ENCODE measurements around the gene SRBD1. TPM values are rescaled to one million over a fixed set of nuclear protein-coding genes. Genes with fewer than 3 reads are reported as not detected.

Gene SRBD1
- total and polyA plus RNA-seq, 2 of the 8 experiments (the other 6 are each of a cell fraction or from before 2014, with no cell fraction given) = 4.6 to 20.0 TPM

DNA sequence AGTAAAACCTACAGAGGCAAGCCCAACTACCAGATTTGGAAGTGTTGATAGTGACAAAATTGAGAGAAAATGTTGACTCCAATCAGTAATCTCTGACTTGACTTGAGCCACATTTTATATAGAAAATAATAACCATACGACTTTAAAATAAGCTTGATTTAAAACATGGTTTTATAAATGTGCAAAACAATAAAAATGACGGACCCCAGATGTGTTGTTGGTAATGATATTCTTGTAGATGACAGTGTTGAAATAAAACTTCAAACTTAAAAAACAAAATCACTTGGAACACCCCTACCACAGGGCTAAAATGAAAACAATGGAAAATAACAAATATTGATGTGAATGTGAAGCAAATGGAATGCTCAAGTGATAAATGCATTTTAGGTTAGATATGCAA is 188.1 kb downstream of the SRBD1 start (continued):
- TF ChIP-seq E2F6 (IDR thresholded peaks at IDR 0.05) = no peak
- no peak for TF ChIP-seq RFX5 (IDR thresholded peaks at IDR 0.05; ENCODE audit: borderline replicate concordance, low read depth, low read length)

All from H1 (cell line).